DMS153 (cell line): ENCODE measurements around the gene LOXL4.
A peak's percentile ranks its signal among the peaks of the same experiment; 100 is the strongest.

Experiments used
- DNase-seq: peaks from one replicate; lab custom pipeline; 2025; lab: John Stamatoyannopoulos, UW

LOXL4 gene

GRCh38 chr10:98264378-98265065 lies 3.5 kb downstream of the LOXL4 start:
- no peak for DNase-seq

DNA sequence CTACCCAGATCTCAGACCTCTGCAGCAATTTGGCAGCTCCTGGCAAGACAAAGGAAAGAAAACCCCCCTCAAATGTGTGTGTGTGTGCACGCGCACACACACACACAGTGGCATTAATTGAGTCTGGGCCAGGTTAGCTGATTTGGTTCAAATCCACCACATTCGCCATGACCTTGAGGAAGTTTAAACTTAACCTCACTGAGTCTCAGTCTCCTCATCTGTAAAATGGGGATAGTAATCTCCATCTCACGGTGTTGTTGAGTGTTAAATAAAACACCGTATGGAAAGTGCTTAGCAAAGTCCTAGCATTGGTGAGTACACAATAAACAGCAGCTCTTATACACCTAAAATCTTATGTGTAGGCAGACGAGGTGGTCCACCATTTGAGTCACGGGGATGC lies 4.9 kb downstream of the LOXL4 start:
- DNase-seq, result no peak

- DNase-seq, result peak; percentile 28
Measured at GRCh38 chr10:98262571-98262970, 5.4 kb downstream of the LOXL4 start.

DNA sequence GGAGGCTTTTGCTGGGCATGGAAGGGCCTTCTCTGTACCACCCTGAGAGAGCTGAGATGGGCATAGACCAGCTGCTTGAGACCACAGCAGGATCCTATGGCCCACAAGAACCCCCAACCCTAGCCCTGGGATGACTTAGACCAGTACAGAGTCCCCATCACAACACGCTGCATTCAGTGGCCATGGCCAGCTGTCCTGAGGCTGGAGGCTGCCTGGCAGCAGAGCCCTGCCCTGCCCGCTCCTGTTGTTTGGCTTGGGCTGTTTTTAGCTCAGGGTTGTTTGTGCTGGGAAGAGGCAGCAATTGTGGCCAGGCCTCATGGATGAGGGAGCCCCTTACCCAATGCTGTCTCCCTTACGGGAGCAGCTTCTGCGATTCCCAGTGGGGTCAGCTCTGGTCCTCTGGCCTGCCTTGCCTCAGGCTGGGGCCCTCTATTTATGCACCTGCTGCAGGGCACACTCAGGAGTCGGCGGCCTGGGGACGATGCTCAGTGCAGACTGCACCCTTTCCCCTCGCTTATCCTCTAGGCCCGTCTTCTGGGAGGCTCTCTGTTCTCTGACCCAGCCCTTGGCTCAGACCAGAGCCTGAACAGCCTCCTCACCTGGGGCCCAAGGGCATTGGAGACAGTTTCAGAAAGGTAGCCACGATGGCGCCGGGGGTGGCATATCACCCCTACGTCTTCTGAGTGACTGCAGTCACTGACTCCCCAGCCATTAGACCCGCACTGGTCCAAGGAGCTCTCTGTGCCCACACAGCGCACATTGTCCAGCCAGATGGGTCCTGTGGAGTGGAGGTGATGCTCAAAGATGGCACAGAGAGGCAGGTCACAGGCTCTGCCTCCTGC lies 6.3 kb downstream of the LOXL4 start:
- DNase-seq, result no peak

- no peak for DNase-seq
Measured at GRCh38 chr10:98260752-98261151, 7.2 kb downstream of the LOXL4 start.

GRCh38 chr10:98260350-98260749 lies 7.6 kb downstream of the LOXL4 start:
- no peak for DNase-seq

DNA sequence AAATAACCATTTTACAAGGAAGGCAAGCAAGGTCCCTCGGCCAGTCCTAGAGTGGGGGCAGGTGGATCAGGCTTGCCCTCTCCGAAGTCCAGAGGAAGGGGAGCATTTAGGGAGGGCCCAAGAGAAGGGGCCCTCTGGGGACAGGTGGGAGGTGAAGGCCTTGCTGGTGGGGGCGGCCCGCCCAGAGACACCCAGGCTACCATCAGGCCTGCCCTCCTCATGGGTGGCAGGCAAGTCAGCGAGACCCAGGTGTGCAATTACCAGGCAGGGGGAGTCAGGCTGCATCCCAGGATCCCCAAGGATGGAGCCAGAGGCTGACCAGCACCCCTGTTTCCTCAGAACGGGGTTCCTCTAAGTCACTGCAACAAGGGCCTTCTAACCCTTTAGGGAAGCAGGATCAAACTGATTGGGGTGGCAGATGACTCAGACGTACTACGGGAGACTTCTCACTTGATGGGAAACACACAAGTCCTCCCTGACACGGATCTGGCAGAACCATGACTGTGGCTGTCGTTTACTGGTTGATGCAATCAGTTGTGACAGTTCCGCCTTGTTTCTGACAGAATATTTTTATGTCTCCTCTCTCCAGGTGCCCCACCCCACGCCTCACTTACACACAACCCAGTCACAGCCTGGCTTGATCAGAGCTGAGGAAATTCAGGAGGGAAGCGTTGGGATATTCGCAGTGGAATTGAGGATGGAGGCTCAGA lies 8.2 kb downstream of the LOXL4 start:
- no peak for DNase-seq

DNA sequence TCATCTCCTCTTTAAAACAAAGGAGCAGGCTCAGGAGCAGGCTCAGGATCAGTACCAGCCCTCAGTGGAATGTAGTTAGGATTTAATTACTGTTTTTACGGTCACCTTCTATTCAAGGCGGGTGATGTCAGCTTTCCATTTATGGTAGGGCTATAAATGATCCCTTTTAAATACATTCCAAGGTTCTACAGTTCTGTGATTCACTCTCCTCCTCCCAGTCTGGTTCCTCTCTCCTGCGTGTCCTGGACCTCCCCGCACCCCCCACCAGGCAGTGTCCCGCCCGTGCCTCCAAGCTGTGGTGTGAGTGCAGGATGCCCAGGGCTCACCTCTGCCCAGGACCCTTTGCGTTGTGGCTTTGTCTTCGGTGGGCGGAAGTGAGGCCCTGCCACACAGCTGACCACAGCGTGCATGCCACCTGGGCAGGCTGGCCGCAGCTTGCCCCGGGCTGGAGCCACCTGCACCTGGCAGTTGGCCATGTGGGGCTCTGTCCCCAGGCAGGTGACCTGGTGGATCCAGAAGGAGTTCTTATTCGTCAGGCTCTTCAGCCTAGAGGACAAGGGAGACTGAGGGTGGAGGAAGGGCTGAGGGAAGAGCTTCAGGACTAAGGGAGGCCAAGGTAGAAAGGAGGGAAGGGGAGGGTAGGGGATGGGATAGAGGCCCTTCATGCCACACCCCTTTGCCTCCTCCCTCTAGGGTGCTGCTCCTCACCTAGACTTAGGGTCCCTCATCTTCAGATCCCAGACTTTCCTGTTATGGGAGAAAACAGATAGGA lies 9.1 kb downstream of the LOXL4 start:
- no peak for DNase-seq

- DNase-seq, result no peak
Measured at GRCh38 chr10:98257961-98258360, 10.0 kb downstream of the LOXL4 start.

GRCh38 chr10:98257198-98257597 lies 10.8 kb downstream of the LOXL4 start:
- DNase-seq, result no peak

DNA sequence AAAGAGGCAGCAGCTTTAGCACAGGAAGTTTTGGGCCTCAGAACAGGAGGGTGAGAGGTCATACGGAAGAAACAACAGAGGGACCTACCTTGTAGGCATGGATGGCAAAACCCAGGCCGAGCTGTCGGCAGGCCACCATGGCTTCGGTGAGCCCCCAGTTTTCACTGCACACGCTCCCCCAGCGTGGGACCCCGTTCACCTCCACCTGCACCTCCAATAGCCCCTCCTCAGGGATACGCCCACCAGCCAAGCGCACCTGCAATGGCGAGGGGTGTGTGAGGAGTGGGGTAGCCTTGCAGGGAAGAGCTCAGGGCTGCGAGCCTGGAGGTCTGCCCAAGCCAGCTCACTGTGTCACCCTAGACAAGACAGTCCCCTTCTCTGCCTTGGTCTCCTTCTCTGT lies 11.3 kb downstream of the LOXL4 start:
- DNase-seq, result no peak

GRCh38 chr10:98255146-98255877 lies 12.7 kb downstream of the LOXL4 start:
- no peak for DNase-seq

GRCh38 chr10:98254234-98254974 lies 13.6 kb downstream of the LOXL4 start:
- DNase-seq, result no peak

GRCh38 chr10:98253499-98253898 lies 14.5 kb downstream of the LOXL4 start:
- DNase-seq, result no peak

GRCh38 chr10:98252464-98252863 lies 15.5 kb downstream of the LOXL4 start:
- no peak for DNase-seq

DNA sequence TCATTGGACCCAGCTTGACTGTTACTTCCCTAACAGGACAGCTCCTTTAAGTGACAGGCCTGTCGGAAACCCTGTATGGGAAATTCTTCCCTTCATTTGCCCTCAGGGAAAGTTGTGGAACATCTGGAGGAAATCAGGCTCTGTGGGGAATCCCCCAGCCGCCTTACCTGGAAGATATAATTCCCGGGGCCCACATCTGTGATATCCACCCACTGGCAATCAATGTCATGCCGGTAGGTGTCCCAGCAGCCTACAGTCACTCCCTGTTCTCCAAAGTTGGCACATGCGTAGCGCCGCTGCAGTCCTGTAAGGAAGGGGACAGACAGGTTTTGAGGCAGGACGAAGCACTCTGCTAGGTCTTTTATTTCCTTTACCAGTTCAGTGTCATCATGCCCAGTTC lies 16.6 kb downstream of the LOXL4 start:
- DNase-seq, result no peak

DNA sequence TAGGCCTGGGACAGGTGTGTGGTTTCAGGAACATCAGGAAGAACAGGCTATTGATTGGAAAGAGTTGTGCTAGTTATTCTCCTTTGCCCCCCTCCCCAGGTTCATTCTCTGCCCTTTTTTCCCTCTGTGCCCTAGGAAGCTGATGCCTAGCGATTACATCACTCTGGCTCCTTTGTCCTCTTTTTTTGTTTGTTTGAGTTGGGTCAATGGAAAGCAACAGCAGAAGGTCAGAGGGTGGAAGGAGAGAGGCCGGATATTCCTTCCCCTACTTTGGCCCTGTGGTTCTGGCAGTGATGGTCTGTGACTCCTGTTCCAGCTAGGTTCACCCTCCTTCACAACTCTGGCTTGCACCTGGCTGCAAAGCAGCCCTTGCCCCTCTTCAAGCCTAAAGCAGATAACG lies 18.9 kb downstream of the LOXL4 start:
- no peak for DNase-seq

- DNase-seq, result no peak
Measured at GRCh38 chr10:98248018-98248417, 20.0 kb downstream of the LOXL4 start.

GRCh38 chr10:98246911-98247805 lies 20.8 kb downstream of the LOXL4 start:
- no peak for DNase-seq

- DNase-seq, result no peak
Measured at GRCh38 chr10:98244586-98244985, 23.4 kb downstream of the LOXL4 start.
